PFSK-1 (cell line): ENCODE results near the gene ATP6V1B1.

Source experiments
- FOXP2 ChIP-seq: optimal IDR thresholded peaks from 2 replicates; pipeline ENCODE3; 2011; ENCODE audit warnings: borderline replicate concordance, control low read depth, inconsistent platforms; ENCODE audit not compliant: insufficient read depth; ENCODE audit errors: extremely low read length, extremely low read depth
- POLR2AphosphoS5 ChIP-seq: IDR thresholded peaks from 2 replicates; pipeline ENCODE4 v1.6.1; 2012; ENCODE audit warnings: low read depth, mild to moderate bottlenecking, control low read depth, low read length, moderate library complexity
- REST ChIP-seq, 2 experiments: IDR thresholded peaks; 2 replicates each; pipeline versions ENCODE4 v1.6.1 to v1.8.0; 2011 to 2012; ENCODE audit warnings: low read depth in 2 of 2, low read length in 2 of 2, control low read depth in 1 of 2, inconsistent platforms in 1 of 2, mild to moderate bottlenecking in 1 of 2, moderate library complexity in 1 of 2; ENCODE audit not compliant: insufficient read depth in 1 of 2
- SIN3A ChIP-seq: IDR thresholded peaks from 2 replicates; pipeline ENCODE4 v1.6.1; 2012; ENCODE audit warnings: mild to moderate bottlenecking, low read length, moderate library complexity, borderline replicate concordance; ENCODE audit not compliant: insufficient read depth
- TAF1 ChIP-seq: IDR thresholded peaks from 2 replicates; pipeline ENCODE4 v1.6.1; 2012; ENCODE audit warnings: low read length, control low read depth, borderline replicate concordance; ENCODE audit not compliant: insufficient read depth

ATP6V1B1 gene

GRCh38 chr2:70962885-70963878 lies 27.5 kb downstream of the ATP6V1B1 start:
- TF ChIP-seq REST (IDR thresholded peaks at IDR 0.05; ENCODE audit: insufficient read depth in 1 of 2, low read depth in 2 of 2, low read length in 2 of 2) (no peak), POLR2AphosphoS5 (no peak), SIN3A (no peak), FOXP2 (no peak), TAF1 (no peak)

DNA sequence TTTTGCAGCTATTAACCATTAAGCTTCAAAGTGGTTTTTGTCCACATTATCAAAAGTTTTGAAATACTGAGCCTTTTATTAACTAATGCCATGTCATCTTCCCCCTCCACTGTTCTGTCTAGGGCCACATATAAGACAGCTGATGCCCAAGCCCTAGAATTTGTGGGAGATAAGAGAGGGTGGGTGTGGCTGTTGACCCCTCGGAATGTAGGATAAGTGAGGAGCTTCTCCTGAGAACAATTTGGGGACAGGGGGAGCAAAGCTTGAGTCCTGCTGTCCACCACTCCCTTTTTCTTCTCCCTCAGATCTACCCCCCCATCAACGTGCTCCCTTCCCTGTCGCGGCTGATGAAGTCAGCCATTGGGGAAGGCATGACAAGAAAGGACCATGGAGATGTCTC lies 28.4 kb downstream of the ATP6V1B1 start:
- TF ChIP-seq FOXP2, result no peak
- no peak for TF ChIP-seq REST (IDR thresholded peaks at IDR 0.05; ENCODE audit: insufficient read depth in 1 of 2, low read depth in 2 of 2, low read length in 2 of 2)
- TF ChIP-seq SIN3A, result no peak
- no peak for TF ChIP-seq POLR2AphosphoS5
- TF ChIP-seq TAF1, result no peak

GRCh38 chr2:70964596-70965386 lies 29.1 kb downstream of the ATP6V1B1 start:
- TF ChIP-seq REST (IDR thresholded peaks at IDR 0.05; ENCODE audit: insufficient read depth in 1 of 2, low read depth in 2 of 2, low read length in 2 of 2) (no peak), SIN3A (no peak), FOXP2 (no peak), TAF1 (no peak), POLR2AphosphoS5 (no peak)

DNA sequence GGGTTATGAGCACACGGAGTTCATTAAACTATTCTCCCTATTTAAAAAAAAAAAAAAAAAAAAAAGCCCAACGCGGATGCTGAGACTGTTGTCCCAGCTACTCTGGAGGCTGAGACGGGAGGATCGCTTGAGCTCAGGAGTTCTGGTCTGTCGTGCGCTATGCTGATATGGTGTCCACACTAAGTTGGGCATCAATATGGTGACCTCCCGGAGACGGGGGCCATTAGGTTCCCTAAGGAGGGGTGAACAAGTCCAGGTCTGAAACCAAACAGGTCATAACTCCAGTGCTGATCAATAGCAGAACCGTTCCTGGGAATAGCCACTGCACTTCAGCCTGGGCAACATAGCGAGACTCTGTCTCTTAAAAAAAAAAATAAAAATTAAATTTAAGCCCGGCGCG lies 29.8 kb downstream of the ATP6V1B1 start:
- no peak for TF ChIP-seq POLR2AphosphoS5
- no peak for TF ChIP-seq FOXP2
- no peak for TF ChIP-seq SIN3A
- no peak for TF ChIP-seq TAF1
- TF ChIP-seq REST (IDR thresholded peaks at IDR 0.05; ENCODE audit: insufficient read depth in 1 of 2, low read depth in 2 of 2, low read length in 2 of 2), result no peak
